GM21528 (cell line): ENCODE results near the gene PGAP3.

Experiments used
- ATAC-seq: cut with Tn5 transposase; IDR thresholded peaks from one replicate; pipeline ENCODE4 v1.9.1; 2021; ENCODE audit warnings: mild to moderate bottlenecking, moderate library complexity; ENCODE audit not compliant: unreplicated experiment, low FRiP score

PGAP3 gene

GRCh38 chr17:39626171-39627046 is 61.4 kb downstream of the PGAP3 start, which contains the start of gene PPP1R1B:
Gene PPP1R1B, plus strand, starts transcription at chr17:39626952. Its CDS starts 441 bp downstream, at chr17:39627393.
- no peak for ATAC-seq

DNA sequence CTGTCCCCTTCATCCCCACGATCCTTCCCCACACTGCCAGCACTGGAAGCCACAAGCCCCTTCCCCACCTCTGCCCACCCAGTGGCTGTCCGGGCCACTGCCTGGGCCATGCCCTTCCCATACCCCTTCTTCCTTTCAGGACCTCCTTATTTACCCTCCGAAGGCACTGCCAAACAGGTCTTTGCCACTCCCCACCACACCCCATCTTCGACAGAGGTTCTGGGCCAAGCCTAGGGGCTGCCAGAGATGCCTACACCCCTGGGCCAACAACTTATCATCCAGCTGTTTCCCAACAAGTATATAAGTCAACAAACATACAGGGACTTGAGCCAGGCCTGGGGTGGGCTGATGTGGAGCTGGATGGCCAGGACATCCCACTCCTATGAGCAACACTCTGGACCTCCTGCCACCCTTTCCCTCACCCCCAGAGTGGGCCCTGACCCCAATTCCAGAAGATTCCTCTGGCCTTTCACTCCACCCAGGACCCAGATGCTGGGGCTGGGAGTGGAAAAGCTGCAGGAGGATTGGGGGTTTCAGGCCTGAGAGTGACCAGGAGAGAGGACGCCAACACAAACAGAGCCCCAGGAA is 62.6 kb downstream of the PGAP3 start:
- no peak for ATAC-seq

- ATAC-seq, result no peak
These were observed 63.5 kb downstream of the PGAP3 start for GRCh38 chr17:39624313-39624712.

- peak; percentile 60 for ATAC-seq
These were observed 64.4 kb downstream of the PGAP3 start for GRCh38 chr17:39623356-39623950.

GRCh38 chr17:39622380-39623006 is 65.4 kb downstream of the PGAP3 start:
- no peak for ATAC-seq

- no peak for ATAC-seq
These were observed 66.1 kb downstream of the PGAP3 start for GRCh38 chr17:39621523-39622379.
